SKM-1 treated with dmso at 0.1 percent for 144 hours (cell line): ENCODE measurements around the gene CHST15.

Experiments
- DNase-seq: peaks from one replicate; lab custom pipeline; 2025; ENCODE audit not compliant: unreplicated experiment; lab: John Stamatoyannopoulos, UW

CHST15 gene

GRCh38 chr10:124032087-124032935 lies 61.1 kb downstream of the CHST15 start:
- no peak for DNase-seq

GRCh38 chr10:124030492-124031110 lies 62.8 kb downstream of the CHST15 start:
- DNase-seq, result no peak

GRCh38 chr10:124030061-124030460 lies 63.3 kb downstream of the CHST15 start:
- no peak for DNase-seq

GRCh38 chr10:124029559-124029958 lies 63.8 kb downstream of the CHST15 start:
- no peak for DNase-seq

GRCh38 chr10:124028700-124029480 lies 64.5 kb downstream of the CHST15 start:
- no peak for DNase-seq

GRCh38 chr10:124027651-124028050 lies 65.7 kb downstream of the CHST15 start:
- DNase-seq, result no peak

- DNase-seq, result no peak
Observed at GRCh38 chr10:124027031-124027611, 66.3 kb downstream of the CHST15 start.

GRCh38 chr10:124026589-124026939 lies 66.8 kb downstream of the CHST15 start:
- DNase-seq, result no peak

GRCh38 chr10:124025660-124026588 lies 67.5 kb downstream of the CHST15 start:
- no peak for DNase-seq

- no peak for DNase-seq
Observed at GRCh38 chr10:124025152-124025551, 68.2 kb downstream of the CHST15 start.

GRCh38 chr10:124022066-124022465 lies 71.3 kb downstream of the CHST15 start:
- no peak for DNase-seq

GRCh38 chr10:124020981-124021815 lies 72.2 kb downstream of the CHST15 start:
- DNase-seq, result no peak

GRCh38 chr10:124019886-124020797 lies 73.3 kb downstream of the CHST15 start:
- DNase-seq, result no peak

GRCh38 chr10:124018886-124019525 lies 74.4 kb downstream of the CHST15 start:
- DNase-seq, result no peak

GRCh38 chr10:124017729-124018128 lies 75.7 kb downstream of the CHST15 start:
- no peak for DNase-seq

- DNase-seq, result no peak
Observed at GRCh38 chr10:124016804-124017375, 76.5 kb downstream of the CHST15 start.

- no peak for DNase-seq
Observed at GRCh38 chr10:124015991-124016390, 77.4 kb downstream of the CHST15 start.
